SK-MEL-5 (cell line): ENCODE data around the gene CD93. TPM values are rescaled to one million over a fixed set of nuclear protein-coding genes. Genes with fewer than 3 reads are reported as not detected.

ENCODE experiments used
- DNase-seq: peaks from one replicate; pipeline ENCODE4 v3.0.0-alpha.2; 2016; ENCODE audit warnings: low read depth, low spot score
- in situ Hi-C: cut with HindIII; loops from 2 replicates; pipeline ENCODE4 v1.10.0; 2016; ENCODE audit warnings: low sequenced_read_pairs, high pct_unique_total_duplicates, low pct_unique_long_range_greater_than_20kb
- total RNA-seq: library from RNA; depleted of rRNA; stranded (reverse); fragments of >200 nt; shearing (Covaris generic); gene quantifications from 2 replicates; pipeline ENCODE4 v1.2.3, GENCODE V29; 2014

CD93 gene
- total RNA-seq, 1 experiment from 2014 or later, result not detected

GRCh38 chr20:23077277-23077676 lies 8.8 kb downstream of the CD93 start:
- in situ Hi-C loops, result no loop called here
- no peak for DNase-seq

DNA sequence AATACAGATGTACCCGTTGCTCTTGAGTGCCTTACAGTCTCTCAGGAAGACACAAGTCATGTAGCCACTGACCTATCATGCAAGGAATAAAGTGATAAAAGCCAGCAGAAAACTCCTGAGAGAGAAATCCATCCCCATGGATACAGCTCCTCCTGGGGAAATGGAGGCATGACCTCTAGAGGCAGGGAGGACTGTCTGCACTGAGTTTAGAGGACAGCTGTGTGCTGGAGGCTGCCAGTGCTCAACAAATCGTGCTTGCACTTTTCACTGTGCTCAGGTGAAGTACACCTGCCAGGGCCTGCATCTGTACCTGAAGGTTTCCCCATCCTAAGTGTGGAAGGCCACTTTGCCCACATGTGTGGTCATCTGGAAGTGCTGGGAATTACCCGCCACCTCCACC lies 12.1 kb downstream of the CD93 start:
- in situ Hi-C loops, result no loop called here
- DNase-seq, result no peak

- in situ Hi-C loops, result no loop called here
- no peak for DNase-seq
Measured at GRCh38 chr20:23072892-23073586, 13.1 kb downstream of the CD93 start.

DNA sequence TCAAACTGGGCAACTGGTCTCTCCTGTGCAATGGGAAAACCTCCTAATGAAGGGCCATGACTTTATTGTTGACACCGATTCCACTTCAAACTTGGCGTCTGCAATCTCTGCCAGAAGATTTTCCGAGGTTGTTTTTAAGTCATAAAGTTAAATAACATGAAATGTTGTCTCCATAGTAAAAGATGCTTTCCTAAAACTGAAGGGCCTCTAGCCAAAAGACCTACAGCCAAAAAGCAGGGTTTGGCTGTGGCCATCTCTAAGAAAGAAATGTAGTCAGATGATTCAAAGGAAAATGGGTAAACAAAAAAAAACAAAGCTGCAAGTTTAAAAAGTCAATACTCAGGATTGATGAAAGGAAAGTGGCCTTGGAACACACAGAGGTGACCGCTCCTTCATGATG lies 14.1 kb downstream of the CD93 start:
- DNase-seq, result no peak
- in situ Hi-C loops, result no loop called here

DNA sequence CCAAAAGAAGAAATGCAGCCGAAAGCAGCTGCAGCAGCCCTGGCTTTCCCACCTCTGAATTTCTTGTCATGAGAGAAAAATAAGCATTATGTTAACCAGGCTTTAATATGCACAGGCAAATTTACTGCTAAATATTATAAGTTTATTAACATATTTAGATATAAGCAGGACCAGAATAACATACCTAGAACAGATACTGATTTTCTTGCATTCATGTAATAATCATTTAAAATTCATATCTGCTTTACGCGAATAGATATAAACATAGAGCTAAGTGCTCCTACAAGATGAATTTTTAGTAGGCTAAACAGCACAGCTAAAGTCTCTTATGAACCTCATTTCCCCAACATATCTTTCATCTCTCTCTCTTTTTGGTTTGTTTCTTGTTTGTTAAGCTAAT lies 14.7 kb downstream of the CD93 start:
- in situ Hi-C loops, result no loop called here
- DNase-seq, result no peak

DNA sequence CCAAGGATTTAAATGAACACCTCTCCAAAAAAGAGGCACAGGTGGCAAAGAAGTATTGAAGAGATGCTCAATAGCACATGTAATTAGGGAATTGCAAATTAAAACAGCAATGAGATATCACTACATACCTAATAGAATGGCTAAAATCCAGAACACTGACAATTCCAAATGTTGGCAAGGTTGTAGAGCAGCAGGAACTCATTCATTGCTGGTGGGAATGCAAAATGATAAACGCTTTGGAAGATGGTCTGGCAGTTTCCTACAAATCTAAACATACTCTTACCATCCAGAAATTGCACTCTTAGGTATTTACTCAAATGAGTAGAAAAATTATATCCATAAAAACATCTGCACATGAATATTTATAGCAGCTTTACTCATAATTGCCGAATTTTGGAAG lies 17.0 kb downstream of the CD93 start:
- in situ Hi-C loops, result no loop called here

GRCh38 chr20:23068283-23068682 lies 17.8 kb downstream of the CD93 start:
- in situ Hi-C loops, result no loop called here

More for the DNA sequence above, 17.0 kb downstream of the CD93 start:
- no peak for DNase-seq

DNA sequence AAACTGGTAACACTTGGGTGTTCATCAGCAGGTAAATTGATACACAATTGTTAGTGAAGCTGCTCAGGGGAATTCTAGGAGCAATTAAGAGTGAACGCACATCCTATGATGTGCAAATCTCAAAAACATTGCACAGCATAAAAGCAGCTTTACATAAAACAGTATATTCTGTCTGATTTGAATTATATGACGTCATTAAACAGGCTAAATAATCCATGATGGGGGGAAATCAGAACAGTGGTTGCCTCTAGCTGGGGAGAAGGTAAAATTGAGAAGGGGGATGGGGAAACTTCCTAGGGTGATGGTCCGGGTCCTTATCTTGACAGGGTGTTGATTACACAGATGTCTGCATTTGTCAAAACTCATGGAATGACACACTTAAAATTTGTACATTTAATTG lies 19.4 kb downstream of the CD93 start:
- no peak for DNase-seq
- in situ Hi-C loops, result no loop called here

More at GRCh38 chr20:23068283-23068682, 17.8 kb downstream of the CD93 start:
- no peak for DNase-seq

DNA sequence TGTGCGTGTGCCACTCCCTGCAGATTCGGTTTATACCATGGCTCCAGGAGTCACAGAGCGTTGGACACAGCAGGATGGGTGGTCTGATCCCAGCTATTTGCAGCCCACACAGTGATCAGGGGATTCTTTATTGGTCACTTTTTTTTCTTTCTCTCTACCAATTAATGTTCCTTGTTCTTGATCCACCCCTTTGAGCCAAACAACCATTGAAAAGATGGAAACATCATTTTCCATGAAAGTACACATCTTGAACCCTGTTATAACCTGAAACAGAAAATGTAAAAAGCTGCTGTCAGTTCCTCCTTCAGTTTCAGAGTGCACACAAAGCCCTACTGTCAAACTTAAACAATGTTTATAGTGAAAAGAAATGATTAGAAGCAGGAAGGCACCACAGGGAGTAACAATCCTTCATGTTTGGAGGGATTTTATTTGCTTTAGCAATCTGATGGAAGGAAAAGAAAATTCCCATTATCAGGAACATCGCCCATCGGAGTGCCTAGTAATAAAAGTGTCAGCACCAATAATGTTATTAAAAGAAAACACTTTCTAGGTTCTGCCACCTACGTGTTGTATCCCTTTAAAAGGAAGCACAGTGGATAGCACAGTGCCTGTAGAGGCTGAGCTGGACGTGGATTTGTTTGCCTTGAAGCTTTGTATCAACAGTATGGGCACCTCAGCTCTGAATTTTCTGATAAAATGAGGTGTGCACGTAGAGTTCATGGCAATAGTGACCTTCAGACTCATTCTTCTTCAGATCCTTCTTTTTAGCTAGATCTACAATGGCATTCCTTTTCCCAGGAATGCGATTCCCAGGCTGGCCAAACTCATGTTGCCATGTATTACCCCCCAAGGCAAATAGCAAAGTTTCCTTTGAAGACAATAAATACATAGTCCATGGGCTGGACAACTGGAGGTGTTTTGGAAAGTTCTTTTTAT lies 20.6 kb downstream of the CD93 start:
- no peak for DNase-seq
- in situ Hi-C loops, result no loop called here

- in situ Hi-C loops, result no loop called here
- no peak for DNase-seq
Measured at GRCh38 chr20:23063581-23063980, 22.5 kb downstream of the CD93 start.

GRCh38 chr20:23063168-23063567 lies 23.0 kb downstream of the CD93 start:
- in situ Hi-C loops, result no loop called here
- DNase-seq, result no peak

DNA sequence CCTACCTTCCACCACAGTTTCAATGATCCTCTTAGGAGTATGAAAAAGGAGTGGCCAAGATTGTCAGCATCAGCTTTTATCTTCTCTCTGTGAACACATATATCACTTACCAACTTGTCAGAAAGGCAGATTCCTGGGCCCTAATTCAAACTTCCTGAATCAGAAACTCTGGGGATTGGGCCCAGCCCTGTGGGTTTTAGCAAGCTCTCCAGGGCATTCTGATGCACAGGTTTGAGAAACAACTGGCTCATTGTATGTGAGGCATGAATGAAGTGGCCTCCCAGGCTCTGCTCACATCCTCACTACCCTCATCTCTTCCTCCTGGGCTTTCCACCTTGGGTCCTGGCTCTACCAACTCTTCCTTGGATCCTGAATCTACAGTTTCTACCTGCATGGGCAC lies 23.5 kb downstream of the CD93 start:
- DNase-seq, result no peak
- in situ Hi-C loops, result no loop called here

GRCh38 chr20:23061734-23062561 lies 24.2 kb downstream of the CD93 start:
- in situ Hi-C loops, result no loop called here

DNA sequence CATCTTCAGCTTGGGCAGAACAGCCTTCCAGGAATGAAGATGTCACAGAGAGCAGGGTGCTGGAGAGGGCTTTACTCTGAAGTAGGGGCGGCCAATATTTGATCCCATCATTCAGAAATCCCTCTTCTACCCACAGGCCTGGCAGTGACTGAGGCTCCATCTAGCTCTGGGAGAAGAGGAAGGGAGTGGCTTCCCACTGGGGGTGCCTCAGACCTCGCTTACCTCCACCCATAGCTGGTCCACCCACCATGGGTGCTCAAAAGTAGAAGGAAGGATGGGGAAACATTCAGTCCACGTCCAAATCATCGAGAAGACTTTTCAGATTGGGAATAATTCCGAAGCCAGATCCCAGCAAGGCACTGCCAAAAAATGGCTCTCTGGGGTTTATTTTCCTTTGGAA lies 24.9 kb downstream of the CD93 start:
- in situ Hi-C loops, result no loop called here
- DNase-seq, result no peak

More at GRCh38 chr20:23061734-23062561, 24.2 kb downstream of the CD93 start:
- peak; percentile 43 for DNase-seq

GRCh38 chr20:23060629-23061028 lies 25.5 kb downstream of the CD93 start:
- in situ Hi-C loops, result no loop called here
- no peak for DNase-seq

GRCh38 chr20:23059846-23060245 lies 26.3 kb downstream of the CD93 start:
- no peak for DNase-seq
- in situ Hi-C loops, result no loop called here

GRCh38 chr20:23059001-23059400 lies 27.1 kb downstream of the CD93 start:
- DNase-seq, result no peak
- in situ Hi-C loops, result no loop called here

DNA sequence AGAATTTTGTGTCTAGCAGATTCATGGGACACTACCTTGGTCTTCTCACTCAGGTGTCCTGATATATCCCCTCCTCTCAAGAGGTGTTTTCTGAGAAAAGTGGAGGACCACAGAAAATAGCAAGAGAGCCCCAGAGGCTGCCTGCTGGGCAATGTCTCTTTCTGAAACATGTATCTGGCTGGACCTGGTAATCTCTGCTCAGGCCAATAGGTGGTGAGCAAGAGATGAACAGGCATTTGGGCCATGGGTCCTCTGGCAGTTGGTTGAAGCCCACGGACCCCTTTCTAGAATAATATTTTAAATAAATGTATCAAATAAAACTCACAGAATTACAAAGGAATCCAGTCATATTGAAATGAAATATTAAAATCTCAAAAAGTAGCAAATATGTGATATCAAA lies 27.9 kb downstream of the CD93 start:
- in situ Hi-C loops, result no loop called here
- peak; percentile 6 for DNase-seq
